ENCODE data around the gene UMPS.

The UMPS gene

DNA sequence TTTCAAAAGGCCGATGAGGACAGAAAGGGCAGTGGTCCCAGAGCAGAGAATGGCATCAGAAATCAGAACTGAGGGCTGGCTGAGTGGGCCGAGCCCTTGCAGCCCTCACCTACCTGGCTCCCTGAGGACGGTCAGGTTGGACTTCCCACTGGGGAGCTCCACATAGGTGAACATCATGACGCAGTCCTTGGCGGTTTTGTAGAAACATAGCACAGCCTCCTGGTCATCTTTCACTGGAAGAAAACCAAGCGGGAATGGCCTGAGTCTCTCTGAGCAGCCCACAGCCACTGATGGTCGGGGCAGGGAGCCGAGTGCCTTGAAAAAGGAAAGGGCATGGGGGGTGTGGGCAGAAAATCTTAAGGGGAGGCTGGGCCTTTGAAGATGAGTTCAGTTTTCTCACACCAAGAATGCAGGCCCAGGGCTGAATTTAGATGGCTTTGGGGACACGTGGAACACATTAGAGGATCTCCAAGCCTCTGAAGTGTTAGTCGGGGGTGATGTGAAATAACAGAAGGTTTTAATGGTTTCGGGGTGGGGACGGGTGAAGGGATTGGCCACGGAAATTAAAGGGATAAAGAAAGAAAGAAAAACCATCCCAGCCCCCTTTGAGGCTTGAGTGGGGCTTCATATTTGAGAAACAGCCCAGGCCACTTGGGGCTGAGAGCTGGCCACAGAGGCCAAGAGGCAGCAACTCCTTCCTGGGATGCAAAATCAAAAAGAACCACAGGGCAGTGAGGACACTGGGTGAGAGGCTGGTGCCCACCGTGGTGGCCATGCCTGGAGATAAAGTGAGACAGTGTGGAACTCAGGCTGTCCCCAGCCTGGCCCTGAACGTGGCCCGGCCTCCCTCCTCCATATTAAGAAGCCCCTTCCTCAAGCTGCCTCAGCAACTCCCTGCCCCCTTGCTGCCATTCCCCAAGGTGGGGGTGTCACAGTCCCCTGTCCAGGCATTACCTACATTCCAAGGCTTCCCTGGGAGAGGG is 36.2 kb downstream of the UMPS start:
- no peaks in the 10 kb centered on the region for H3K27me3 ChIP-seq (replicated peaks; ENCODE audit: control insufficient read depth, insufficient read depth, low read length)
- no peak overlapping the region for H3K4me3 ChIP-seq (replicated peaks; ENCODE audit: low read depth, low read length)
- no peaks in the 10 kb centered on the region for H3K36me3 ChIP-seq (ENCODE audit: control insufficient read depth, insufficient read depth, low read length)
- no peak for TF ChIP-seq CTCF (IDR thresholded peaks at IDR 0.05; ENCODE audit: insufficient read depth, low read length, poor library complexity, severe bottlenecking)
- no peak for DNase-seq (ENCODE audit: extremely low read depth, insufficient read length)

DNA sequence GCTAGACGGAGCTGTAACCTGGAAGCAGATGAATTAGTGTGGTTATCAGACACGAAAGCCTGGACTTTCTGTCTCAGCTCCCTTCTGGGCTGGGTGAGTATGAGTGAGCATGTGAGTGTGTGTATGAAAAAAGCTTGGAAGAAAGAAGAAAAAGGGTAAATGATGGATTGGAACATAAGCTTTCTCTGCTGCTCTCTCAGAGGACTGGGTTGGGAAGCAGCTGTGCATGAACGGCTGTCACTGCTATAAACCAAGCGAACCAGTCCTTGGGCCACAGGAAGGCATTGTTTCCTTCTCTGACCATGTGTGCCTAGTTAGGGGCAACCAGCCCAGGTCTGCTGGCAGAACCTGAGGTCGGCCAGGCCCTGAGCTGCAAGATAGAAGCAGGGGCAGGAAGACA is 37.0 kb downstream of the UMPS start:
- H3K27me3 ChIP-seq (replicated peaks; ENCODE audit: control insufficient read depth, insufficient read depth, low read length): no peaks in the 10 kb centered on the region
- no peak overlapping the region for H3K4me3 ChIP-seq (replicated peaks; ENCODE audit: low read depth, low read length)
- TF ChIP-seq CTCF (IDR thresholded peaks at IDR 0.05; ENCODE audit: insufficient read depth, low read length, poor library complexity, severe bottlenecking): no peak
- no peaks in the 10 kb centered on the region for H3K36me3 ChIP-seq (ENCODE audit: control insufficient read depth, insufficient read depth, low read length)
- DNase-seq (ENCODE audit: extremely low read depth, insufficient read length): no peak

DNA sequence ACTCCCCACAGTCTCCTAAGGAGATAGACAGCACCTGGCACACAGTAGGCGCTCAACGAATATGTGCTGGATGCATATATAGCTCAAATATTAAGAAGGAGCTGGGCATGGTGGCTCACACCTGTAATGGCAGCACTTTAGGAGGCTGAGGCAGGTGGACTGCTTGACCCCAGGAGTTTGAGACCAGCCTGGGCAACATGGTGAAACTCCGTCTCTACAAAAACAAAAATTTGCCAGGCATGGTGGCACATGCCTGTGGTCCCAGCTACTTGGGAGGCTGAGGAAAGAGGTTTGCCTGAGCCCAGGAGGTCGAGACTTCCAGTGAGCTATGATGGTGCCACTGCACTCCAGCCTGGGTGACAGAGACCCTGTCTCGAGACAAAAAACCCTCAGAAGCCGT is 37.4 kb downstream of the UMPS start:
- no peak for DNase-seq (ENCODE audit: extremely low read depth, insufficient read length)
- no peak for TF ChIP-seq CTCF (IDR thresholded peaks at IDR 0.05; ENCODE audit: insufficient read depth, low read length, poor library complexity, severe bottlenecking)
- H3K27me3 ChIP-seq (replicated peaks; ENCODE audit: control insufficient read depth, insufficient read depth, low read length): no peaks in the 10 kb centered on the region
- H3K36me3 ChIP-seq (ENCODE audit: control insufficient read depth, insufficient read depth, low read length): no peaks in the 10 kb centered on the region
- H3K4me3 ChIP-seq (replicated peaks; ENCODE audit: low read depth, low read length): no peak overlapping the region

- no peaks in the 10 kb centered on the region for H3K36me3 ChIP-seq (ENCODE audit: control insufficient read depth, insufficient read depth, low read length)
- H3K27me3 ChIP-seq (replicated peaks; ENCODE audit: control insufficient read depth, insufficient read depth, low read length): no peaks in the 10 kb centered on the region
- no peak for DNase-seq (ENCODE audit: extremely low read depth, insufficient read length)
- no peak overlapping the region for H3K4me3 ChIP-seq (replicated peaks; ENCODE audit: low read depth, low read length)
- TF ChIP-seq CTCF (IDR thresholded peaks at IDR 0.05; ENCODE audit: insufficient read depth, low read length, poor library complexity, severe bottlenecking): peak; percentile 78
Measured at GRCh38 chr3:124768812-124769211, 38.6 kb downstream of the UMPS start.

GRCh38 chr3:124769462-124769861 is 39.2 kb downstream of the UMPS start:
- no peak for DNase-seq (ENCODE audit: extremely low read depth, insufficient read length)
- no peaks in the 10 kb centered on the region for H3K27me3 ChIP-seq (replicated peaks; ENCODE audit: control insufficient read depth, insufficient read depth, low read length)
- no peaks in the 10 kb centered on the region for H3K36me3 ChIP-seq (ENCODE audit: control insufficient read depth, insufficient read depth, low read length)
- no peak for TF ChIP-seq CTCF (IDR thresholded peaks at IDR 0.05; ENCODE audit: insufficient read depth, low read length, poor library complexity, severe bottlenecking)
- H3K4me3 ChIP-seq (replicated peaks; ENCODE audit: low read depth, low read length): no peak overlapping the region

Measured in GM06990 (cell line).